H9 (cell line): ENCODE results near the gene KIAA1671. TPM values are rescaled to one million over a fixed set of nuclear protein-coding genes. Genes with fewer than 3 reads are reported as not detected.
"Not testable (repeated sequence)": the region's sequence is repeated elsewhere in the genome, so short reads cannot be mapped to it uniquely, and the experiment has no call there.

Experiments used
- DNase-seq: peaks from one replicate; pipeline ENCODE4 v3.0.0-alpha.2; 2017
- H2AFZ ChIP-seq: one replicate; pipeline ENCODE4 v1.6.1; 2013; ENCODE audit warnings: mild to moderate bottlenecking, low read length, control low read depth, moderate library complexity
- H2AK5ac ChIP-seq: 2 replicates; pipeline ENCODE4 v1.6.1; 2013; ENCODE audit warnings: low read length, control low read depth, mixed read lengths; ENCODE audit not compliant: insufficient read length
- H2BK120ac ChIP-seq: one replicate; pipeline ENCODE4 v1.6.1; 2013; ENCODE audit warnings: low read depth, mild to moderate bottlenecking, low read length, control low read depth, inconsistent platforms; ENCODE audit not compliant: poor library complexity, severe bottlenecking
- H2BK12ac ChIP-seq: 2 replicates; pipeline ENCODE4 v1.6.1; 2013; ENCODE audit warnings: low read length, control low read depth, mixed read lengths, low read depth; ENCODE audit not compliant: insufficient read length
- H2BK15ac ChIP-seq: 2 replicates; pipeline ENCODE4 v1.6.1; 2013; ENCODE audit warnings: low read depth, low read length, control low read depth
- H2BK20ac ChIP-seq: one replicate; pipeline ENCODE4 v1.6.1; 2013; ENCODE audit warnings: low read depth, mild to moderate bottlenecking, low read length, control low read depth, inconsistent platforms; ENCODE audit not compliant: poor library complexity, severe bottlenecking
- H2BK5ac ChIP-seq: 2 replicates; pipeline ENCODE4 v1.6.1; 2013; ENCODE audit warnings: low read length, control low read depth, mixed read lengths; ENCODE audit not compliant: insufficient read length
- H3K14ac ChIP-seq: 2 replicates; pipeline ENCODE4 v1.6.1; 2013; ENCODE audit warnings: low read length, control low read depth; ENCODE audit not compliant: insufficient read depth
- H3K18ac ChIP-seq: 2 replicates; pipeline ENCODE4 v1.6.1; 2013; ENCODE audit warnings: low read depth, mild to moderate bottlenecking, mixed read lengths, low read length, control low read depth; ENCODE audit not compliant: insufficient read length
- H3K23ac ChIP-seq: 2 replicates; pipeline ENCODE4 v1.6.1; 2013; ENCODE audit warnings: low read length, control low read depth, mixed read lengths, low read depth; ENCODE audit not compliant: insufficient read length
- H3K23me2 ChIP-seq: 2 replicates; pipeline ENCODE4 v1.6.1; 2013; ENCODE audit warnings: low read depth, mild to moderate bottlenecking, mixed read lengths, low read length, control low read depth; ENCODE audit not compliant: insufficient read length, poor library complexity, severe bottlenecking
- H3K27ac ChIP-seq: 2 replicates; pipeline ENCODE4 v1.5.1; 2013; ENCODE audit warnings: low read length, control low read depth, mixed read lengths, low read depth; ENCODE audit not compliant: insufficient read length
- H3K27me3 ChIP-seq: 2 replicates; pipeline ENCODE4 v1.6.1; 2013; ENCODE audit warnings: low read length, control low read depth, inconsistent platforms; ENCODE audit not compliant: insufficient read depth
- H3K4ac ChIP-seq: 2 replicates; pipeline ENCODE4 v1.6.1; 2013; ENCODE audit warnings: low read depth, mild to moderate bottlenecking, control low read depth, inconsistent platforms, low read length, moderate library complexity
- H3K4me1 ChIP-seq: 2 replicates; pipeline ENCODE4 v1.6.1; 2013; ENCODE audit warnings: low read length, control low read depth, inconsistent platforms; ENCODE audit not compliant: insufficient read depth
- H3K4me2 ChIP-seq: 2 replicates; pipeline ENCODE4 v1.6.1; 2013; ENCODE audit warnings: low read length, control low read depth, mixed read lengths; ENCODE audit not compliant: insufficient read length, insufficient read depth
- H3K56ac ChIP-seq: 2 replicates; pipeline ENCODE4 v1.6.1; 2013; ENCODE audit warnings: low read depth, mild to moderate bottlenecking, mixed read lengths, low read length, control low read depth; ENCODE audit not compliant: insufficient read length
- H3K79me1 ChIP-seq: 2 replicates; pipeline ENCODE4 v1.6.1; 2013; ENCODE audit warnings: low read depth, mild to moderate bottlenecking, moderate library complexity, low read length, control low read depth, inconsistent platforms; ENCODE audit not compliant: insufficient read depth, poor library complexity, severe bottlenecking
- H3K79me2 ChIP-seq: 2 replicates; pipeline ENCODE4 v1.6.1; 2013; ENCODE audit warnings: low read length, control low read depth, inconsistent platforms; ENCODE audit not compliant: insufficient read depth
- H3K9ac ChIP-seq: 2 replicates; pipeline ENCODE4 v1.6.1; 2013; ENCODE audit warnings: low read length, control low read depth, mixed read lengths; ENCODE audit not compliant: insufficient read length; ENCODE audit errors: extremely low read depth
- H3K9me3 ChIP-seq: one replicate; pipeline ENCODE4 v1.6.1; 2013; ENCODE audit warnings: low read depth, low read length, inconsistent platforms; ENCODE audit not compliant: control insufficient read depth
- H3T11ph ChIP-seq: one replicate; pipeline ENCODE4 v1.6.1; 2013; ENCODE audit warnings: mild to moderate bottlenecking, low read length, control low read depth, inconsistent platforms
- H4K20me1 ChIP-seq: one replicate; pipeline ENCODE4 v1.6.1; 2013; ENCODE audit not compliant: control insufficient read depth, insufficient read length, insufficient read depth
- H4K5ac ChIP-seq: 2 replicates; pipeline ENCODE4 v1.6.1; 2013; ENCODE audit warnings: low read depth, mild to moderate bottlenecking, mixed read lengths, low read length, control low read depth; ENCODE audit not compliant: insufficient read length
- H4K8ac ChIP-seq: replicated peaks from 2 replicates; pipeline ENCODE4 v1.6.1; 2013; ENCODE audit warnings: low read length, control low read depth, mixed read lengths, low read depth; ENCODE audit not compliant: insufficient read length
- H4K91ac ChIP-seq: 2 replicates; pipeline ENCODE4 v1.6.1; 2013; ENCODE audit warnings: low read depth, mild to moderate bottlenecking, moderate library complexity, mixed read lengths, low read length, control low read depth; ENCODE audit not compliant: insufficient read length
- H3K27ac Mint-ChIP-seq, 3 experiments: 2 replicates in 2 of 3; 3 replicates in 1 of 3; pipeline ENCODE4 v1.8.0; 2020 to 2021; ENCODE audit warnings: mixed read lengths in 3 of 3, mild to moderate bottlenecking in 1 of 3, moderate library complexity in 1 of 3
- H3K27me3 Mint-ChIP-seq: 2 replicates; pipeline ENCODE4 v1.8.0; 2021; ENCODE audit warnings: low read depth, mild to moderate bottlenecking, moderate library complexity, mixed read lengths
- H3K36me3 Mint-ChIP-seq, 3 experiments: 2 replicates in 2 of 3; 3 replicates in 1 of 3; pipeline ENCODE4 v1.8.0; 2020 to 2021; ENCODE audit warnings: low read depth in 3 of 3, mixed read lengths in 3 of 3; ENCODE audit not compliant: insufficient read depth in 1 of 3
- H3K4me1 Mint-ChIP-seq, 2 experiments: 2 replicates each; pipeline ENCODE4 v1.8.0; 2020; ENCODE audit warnings: mixed read lengths in 2 of 2
- H3K4me3 Mint-ChIP-seq, 2 experiments: 2 replicates in 1 of 2; 3 replicates in 1 of 2; pipeline ENCODE4 v1.8.0; 2020 to 2021; ENCODE audit warnings: mild to moderate bottlenecking in 2 of 2, mixed read lengths in 2 of 2, moderate library complexity in 1 of 2
- H3K9me3 Mint-ChIP-seq, 2 experiments: 2 replicates in 1 of 2; 3 replicates in 1 of 2; pipeline ENCODE4 v1.8.0; 2020; ENCODE audit warnings: mild to moderate bottlenecking in 2 of 2, mixed read lengths in 2 of 2, moderate library complexity in 1 of 2
- CTCF ChIP-seq: fragments of 200-600 bp; sonication (generic); conservative IDR thresholded peaks from 3 replicates; pipeline ENCODE4 v1.8.0; 2021; ENCODE audit warnings: antibody characterized with exemption, mild to moderate bottlenecking
- WGBS: extraction: QIAGEN DNeasy Blood & Tissue Kit; methylation state at CpG from one replicate; pipeline ENCODE4 v1.1.7; 2013; ENCODE audit warnings: missing lambda C conversion rate, low lambda C conversion rate, mixed read lengths; ENCODE audit not compliant: insufficient read length; ENCODE audit errors: extremely low coverage; 5-methylcytosine and 5-hydroxymethylcytosine counted together
- total RNA-seq: library from RNA; stranded (reverse); gene quantifications from 2 replicates; pipeline ENCODE4 v1.2.1, GENCODE V29; 2021

The KIAA1671 gene
- total RNA-seq, 1 experiment from 2014 or later, result 22.6 TPM

GRCh38 chr22:25228822-25229221 is 276.3 kb downstream of the KIAA1671 start:
- no peak overlapping the region for H2BK120ac ChIP-seq
- H4K20me1 ChIP-seq, result no peaks in the 10 kb centered on the region
- no peak overlapping the region for H3K18ac ChIP-seq
- DNase-seq, result no peak
- no peak overlapping the region for H4K91ac ChIP-seq
- no peaks in the 10 kb centered on the region for H3K23me2 ChIP-seq
- H3K4me2 ChIP-seq, result no peak overlapping the region
- no peak overlapping the region for H3K14ac ChIP-seq
- H2BK12ac ChIP-seq, result no peak overlapping the region
- no peaks in the 10 kb centered on the region for H3K36me3 Mint-ChIP-seq
- H3K4me1 Mint-ChIP-seq, result no peaks in the 10 kb centered on the region
- no peak overlapping the region for H4K8ac ChIP-seq
- no peak overlapping the region for H3K56ac ChIP-seq
- no peak overlapping the region for H2BK5ac ChIP-seq
- no peak overlapping the region for H3K23ac ChIP-seq
- no peak overlapping the region for H2AK5ac ChIP-seq
- H3K79me1 ChIP-seq, result no peaks in the 10 kb centered on the region
- peaks cover 10% of the 10 kb centered on the region for H3K27me3 Mint-ChIP-seq
- no peak overlapping the region for H2BK15ac ChIP-seq
- no peaks in the 10 kb centered on the region for H3K9me3 ChIP-seq
- no peak for TF ChIP-seq CTCF
- WGBS, result no CpG with 5 or more reads among the region's 13 CpGs
- no peaks in the 10 kb centered on the region; a peak in 1 of 5 replicates for H3K9me3 Mint-ChIP-seq
- H3K79me2 ChIP-seq, result no peaks in the 10 kb centered on the region
- H4K5ac ChIP-seq, result no peak overlapping the region
- no peaks in the 10 kb centered on the region for H3K4me1 ChIP-seq
- no peak overlapping the region for H3K4ac ChIP-seq
- H3K27me3 ChIP-seq, result no peaks in the 10 kb centered on the region
- H3T11ph ChIP-seq, result no peak overlapping the region
- H2AFZ ChIP-seq, result no peak overlapping the region
- H3K27ac Mint-ChIP-seq, result no peak overlapping the region
- H3K27ac ChIP-seq, result no peak overlapping the region
- no peak overlapping the region; a peak in 1 of 5 replicates for H3K4me3 Mint-ChIP-seq
- no peak overlapping the region for H3K9ac ChIP-seq
- H2BK20ac ChIP-seq, result no peak overlapping the region

GRCh38 chr22:25230760-25231159 is 278.2 kb downstream of the KIAA1671 start:
- H2BK12ac ChIP-seq, H2BK5ac ChIP-seq, H3K9ac ChIP-seq, H3T11ph ChIP-seq, H2AFZ ChIP-seq, H3K4me3 Mint-ChIP-seq, DNase-seq, H2BK120ac ChIP-seq, H3K27ac Mint-ChIP-seq, H4K5ac ChIP-seq, H3K18ac ChIP-seq, H3K23ac ChIP-seq, H3K27me3 ChIP-seq, H4K20me1 ChIP-seq, H2BK20ac ChIP-seq, H3K9me3 ChIP-seq, H3K27ac ChIP-seq, H4K91ac ChIP-seq, H4K8ac ChIP-seq, H2AK5ac ChIP-seq, H3K4me1 Mint-ChIP-seq, H2BK15ac ChIP-seq, H3K23me2 ChIP-seq, H3K4me2 ChIP-seq, H3K79me1 ChIP-seq, H3K4me1 ChIP-seq, H3K14ac ChIP-seq, H3K9me3 Mint-ChIP-seq, H3K56ac ChIP-seq, H3K4ac ChIP-seq, H3K36me3 Mint-ChIP-seq, H3K79me2 ChIP-seq: not testable (repeated sequence)
- no CpG with 5 or more reads among the region's 2 CpGs for WGBS
- H3K27me3 Mint-ChIP-seq, result peaks cover 17% of the 10 kb centered on the region
